Esophagus muscularis mucosa (tissue), 2 donors: ENCODE results near the gene USP13.

ENCODE experiments used
- EP300 ChIP-seq: sonication (generic); formaldehyde crosslinking; IDR thresholded peaks from one replicate; pipeline ENCODE4 v1.6.1; 2017; ENCODE audit warnings: antibody characterized with exemption
- POLR2A ChIP-seq: fragments of 450-650 bp; IDR thresholded peaks from one replicate; pipeline ENCODE4 v1.6.1; 2017; ENCODE audit warnings: antibody characterized with exemption, moderate library complexity, mild to moderate bottlenecking, low read depth

DNA sequence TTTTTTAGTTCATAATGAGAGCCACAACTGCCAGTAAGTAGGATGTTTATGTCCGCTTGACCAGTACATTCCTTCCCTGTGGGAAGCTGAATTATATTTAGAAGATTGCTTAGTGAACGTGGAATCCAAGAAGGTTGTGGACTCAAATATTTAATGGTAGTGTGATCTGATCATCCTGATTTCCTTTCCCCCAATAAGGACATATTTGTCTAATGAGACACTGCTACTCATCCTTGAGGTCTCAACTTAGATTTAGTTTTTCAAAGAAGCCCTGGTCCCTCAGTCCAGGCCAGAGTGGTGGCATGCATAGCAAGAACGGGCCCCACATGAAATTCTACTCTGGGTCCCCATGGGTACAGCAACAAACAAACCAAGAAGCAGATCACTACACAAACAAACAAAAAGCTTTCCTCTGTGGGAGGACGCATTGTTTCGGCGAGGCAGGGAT lies 60.8 kb downstream of the USP13 start:
- no peak for TF ChIP-seq POLR2A
- TF ChIP-seq EP300: no peak
